Measurements from ENCODE around the gene CEP164. TPM values are rescaled to one million over a fixed set of nuclear protein-coding genes. Genes with fewer than 3 reads are reported as not detected.

The CEP164 gene
- total and polyA plus RNA-seq, 2 of the 4 experiments (the other 2 are of a cell fraction), result 23.3 to 26.9 TPM

- dilution Hi-C loops (cut with HindIII; ENCODE audit: low sequenced_read_pairs, unreplicated experiment) (no loop called here), intact Hi-C loops (cut with micrococcal nuclease) (no loop called here), in situ Hi-C loops (cut with MboI; ENCODE audit: low sequenced_read_pairs) (no loop called here)
- Histone ChIP-seq H3K9ac (ENCODE audit: low read depth, low read length) (no peak overlapping the region), H2BK20ac (ENCODE audit: low read depth, low read length) (no peak overlapping the region), H2BK5ac (ENCODE audit: low read depth, low read length, poor library complexity, severe bottlenecking) (no peak overlapping the region), H4K8ac (ENCODE audit: low read depth in 2 of 2, low read length in 2 of 2) (no peak overlapping the region), H3K36me3 (ENCODE audit: control insufficient read depth, insufficient read depth, low read length) (peaks cover 60% of the 10 kb centered on the region), H3K4me3 (ENCODE audit: insufficient read depth, low read depth, low read length) (no peak overlapping the region), H3K18ac (ENCODE audit: low read depth, low read length) (no peak overlapping the region), H2AK5ac (ENCODE audit: low read depth, low read length) (no peak overlapping the region), H3K14ac (replicated peaks; ENCODE audit: low read depth, low read length) (no peak overlapping the region), H2BK15ac (ENCODE audit: low read depth, low read length) (no peak overlapping the region), H4K5ac (ENCODE audit: low read depth, low read length) (no peak overlapping the region), H2AK9ac (replicated peaks; ENCODE audit: low read depth, low read length, poor library complexity) (no peak overlapping the region), H3K9me1 (ENCODE audit: insufficient read depth, low read length) (peaks cover 10% of the 10 kb centered on the region; the same call in 1 of the 2 replicates), H3K27ac (ENCODE audit: insufficient read depth, low read length) (no peak overlapping the region), H3K9me3 (ENCODE audit: control insufficient read depth, insufficient read depth, low read length) (no peaks in the 10 kb centered on the region), H3K4ac (ENCODE audit: low read depth, low read length) (no peak overlapping the region), H3K23ac (ENCODE audit: low read depth, low read length) (no peak overlapping the region), H4K20me1 (ENCODE audit: insufficient read depth, low read length) (no peaks in the 10 kb centered on the region), H2AFZ (replicated peaks; ENCODE audit: low read length, poor library complexity) (no peak overlapping the region), H3K27me3 (ENCODE audit: control insufficient read depth, insufficient read depth, low read length) (no peaks in the 10 kb centered on the region), H4K91ac (ENCODE audit: insufficient read depth, low read depth, low read length) (no peak overlapping the region), H3K4me1 (ENCODE audit: control insufficient read depth, insufficient read depth, low read length) (no peaks in the 10 kb centered on the region), H3K4me2 (ENCODE audit: low read depth, low read length) (no peak overlapping the region), H3K56ac (ENCODE audit: extremely low read depth, insufficient read depth, low read length) (no peak overlapping the region), H3K79me1 (ENCODE audit: low read depth in 1 of 2, low read length in 2 of 2) (0 out of 4 replicates have a peak, but pooled peaks cover 0 to 3% of the 10 kb centered on the region in 2 experiments), H2BK120ac (ENCODE audit: low read depth, low read length) (no peak overlapping the region)
- whole genome bisulfite sequencing, 2 experiments (ENCODE audit: extremely low coverage in 2 of 2, insufficient read length in 1 of 2), result 93% methylated on average over 2 of the region's 5 CpGs; no CpG with 5 or more reads in 1 of the 2 experiments
- no peak for DNase-seq
- ChIA-PET CTCF (no interaction called here), POLR2A (ENCODE audit: unreplicated experiment) (no interaction called here)
- no TSS peak for BruUV-seq (replicated peaks)
- no peak for ATAC-seq (ENCODE audit: low read depth)
- TF ChIP-seq SMC3 (IDR thresholded peaks at IDR 0.05; ENCODE audit: low read depth, low read length), result no peak
- TF ChIP-seq RCOR1 (IDR thresholded peaks at IDR 0.05; ENCODE audit: insufficient replicate concordance, low read length), result no peak
- TF ChIP-seq RFX5 (IDR thresholded peaks at IDR 0.05; ENCODE audit: low read depth, low read length), result no peak
- TF ChIP-seq, protein P1, sequence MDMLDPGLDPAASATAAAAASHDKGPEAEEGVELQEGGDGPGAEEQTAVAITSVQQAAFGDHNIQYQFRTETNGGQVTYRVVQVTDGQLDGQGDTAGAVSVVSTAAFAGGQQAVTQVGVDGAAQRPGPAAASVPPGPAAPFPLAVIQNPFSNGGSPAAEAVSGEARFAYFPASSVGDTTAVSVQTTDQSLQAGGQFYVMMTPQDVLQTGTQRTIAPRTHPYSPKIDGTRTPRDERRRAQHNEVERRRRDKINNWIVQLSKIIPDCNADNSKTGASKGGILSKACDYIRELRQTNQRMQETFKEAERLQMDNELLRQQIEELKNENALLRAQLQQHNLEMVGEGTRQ (IDR thresholded peaks at IDR 0.05; ENCODE audit: low read depth, low read length), result no peak
- TF ChIP-seq MAFK (IDR thresholded peaks at IDR 0.05; ENCODE audit: low read depth, low read length), result no peak
- no peak for TF ChIP-seq CEBPB (IDR thresholded peaks at IDR 0.05; ENCODE audit: low read depth, low read length)
- no peak for TF ChIP-seq BHLHE40 (IDR thresholded peaks at IDR 0.05; ENCODE audit: low read depth, low read length)
- TF ChIP-seq ELK1 (IDR thresholded peaks at IDR 0.05; ENCODE audit: borderline replicate concordance, low read depth, low read length), result no peak
- no peak for TF ChIP-seq CTCF (conservative IDR thresholded peaks at IDR 0.05; ENCODE audit: low read depth, low read length)
- no peak for TF ChIP-seq FOS (IDR thresholded peaks at IDR 0.05; ENCODE audit: low read depth, low read length)
- TF ChIP-seq NFE2L2 (IDR thresholded peaks at IDR 0.05; ENCODE audit: low read depth, low read length), result no peak
- TF ChIP-seq RAD21 (IDR thresholded peaks at IDR 0.05; ENCODE audit: low read length), result no peak
- no peak for TF ChIP-seq CHD1 (IDR thresholded peaks at IDR 0.05; ENCODE audit: low read depth, low read length)
- no peak for TF ChIP-seq MXI1 (IDR thresholded peaks at IDR 0.05; ENCODE audit: borderline replicate concordance, low read depth, low read length)
- TF ChIP-seq MAZ (IDR thresholded peaks at IDR 0.05; ENCODE audit: borderline replicate concordance, low read depth, low read length), result no peak
- no peak for TF ChIP-seq POLR2A (IDR thresholded peaks at IDR 0.05; ENCODE audit: low read depth, low read length)
Observed at GRCh38 chr11:117375960-117376359, 48.3 kb downstream of the CEP164 start.

Measured in IMR-90 (cell line).